H9 (cell line): ENCODE measurements around the gene WASF3. TPM values are rescaled to one million over a fixed set of nuclear protein-coding genes. Genes with fewer than 3 reads are reported as not detected.

Experiments
- DNase-seq: peaks from one replicate; pipeline ENCODE4 v3.0.0-alpha.2; 2017
- H2AFZ ChIP-seq: one replicate; pipeline ENCODE4 v1.6.1; 2013; ENCODE audit warnings: mild to moderate bottlenecking, low read length, control low read depth, moderate library complexity
- H2AK5ac ChIP-seq: 2 replicates; pipeline ENCODE4 v1.6.1; 2013; ENCODE audit warnings: low read length, control low read depth, mixed read lengths; ENCODE audit not compliant: insufficient read length
- H2BK120ac ChIP-seq: one replicate; pipeline ENCODE4 v1.6.1; 2013; ENCODE audit warnings: low read depth, mild to moderate bottlenecking, low read length, control low read depth, inconsistent platforms; ENCODE audit not compliant: poor library complexity, severe bottlenecking
- H2BK12ac ChIP-seq: 2 replicates; pipeline ENCODE4 v1.6.1; 2013; ENCODE audit warnings: low read length, control low read depth, mixed read lengths, low read depth; ENCODE audit not compliant: insufficient read length
- H2BK15ac ChIP-seq: 2 replicates; pipeline ENCODE4 v1.6.1; 2013; ENCODE audit warnings: low read depth, low read length, control low read depth
- H2BK20ac ChIP-seq: one replicate; pipeline ENCODE4 v1.6.1; 2013; ENCODE audit warnings: low read depth, mild to moderate bottlenecking, low read length, control low read depth, inconsistent platforms; ENCODE audit not compliant: poor library complexity, severe bottlenecking
- H2BK5ac ChIP-seq: 2 replicates; pipeline ENCODE4 v1.6.1; 2013; ENCODE audit warnings: low read length, control low read depth, mixed read lengths; ENCODE audit not compliant: insufficient read length
- H3K14ac ChIP-seq: 2 replicates; pipeline ENCODE4 v1.6.1; 2013; ENCODE audit warnings: low read length, control low read depth; ENCODE audit not compliant: insufficient read depth
- H3K18ac ChIP-seq: 2 replicates; pipeline ENCODE4 v1.6.1; 2013; ENCODE audit warnings: low read depth, mild to moderate bottlenecking, mixed read lengths, low read length, control low read depth; ENCODE audit not compliant: insufficient read length
- H3K23ac ChIP-seq: 2 replicates; pipeline ENCODE4 v1.6.1; 2013; ENCODE audit warnings: low read length, control low read depth, mixed read lengths, low read depth; ENCODE audit not compliant: insufficient read length
- H3K23me2 ChIP-seq: 2 replicates; pipeline ENCODE4 v1.6.1; 2013; ENCODE audit warnings: low read depth, mild to moderate bottlenecking, mixed read lengths, low read length, control low read depth; ENCODE audit not compliant: insufficient read length, poor library complexity, severe bottlenecking
- H3K27ac ChIP-seq: 2 replicates; pipeline ENCODE4 v1.5.1; 2013; ENCODE audit warnings: low read length, control low read depth, mixed read lengths, low read depth; ENCODE audit not compliant: insufficient read length
- H3K27me3 ChIP-seq: 2 replicates; pipeline ENCODE4 v1.6.1; 2013; ENCODE audit warnings: low read length, control low read depth, inconsistent platforms; ENCODE audit not compliant: insufficient read depth
- H3K4ac ChIP-seq: 2 replicates; pipeline ENCODE4 v1.6.1; 2013; ENCODE audit warnings: low read depth, mild to moderate bottlenecking, control low read depth, inconsistent platforms, low read length, moderate library complexity
- H3K4me1 ChIP-seq: 2 replicates; pipeline ENCODE4 v1.6.1; 2013; ENCODE audit warnings: low read length, control low read depth, inconsistent platforms; ENCODE audit not compliant: insufficient read depth
- H3K4me2 ChIP-seq: 2 replicates; pipeline ENCODE4 v1.6.1; 2013; ENCODE audit warnings: low read length, control low read depth, mixed read lengths; ENCODE audit not compliant: insufficient read length, insufficient read depth
- H3K56ac ChIP-seq: 2 replicates; pipeline ENCODE4 v1.6.1; 2013; ENCODE audit warnings: low read depth, mild to moderate bottlenecking, mixed read lengths, low read length, control low read depth; ENCODE audit not compliant: insufficient read length
- H3K79me1 ChIP-seq: 2 replicates; pipeline ENCODE4 v1.6.1; 2013; ENCODE audit warnings: low read depth, mild to moderate bottlenecking, moderate library complexity, low read length, control low read depth, inconsistent platforms; ENCODE audit not compliant: insufficient read depth, poor library complexity, severe bottlenecking
- H3K79me2 ChIP-seq: 2 replicates; pipeline ENCODE4 v1.6.1; 2013; ENCODE audit warnings: low read length, control low read depth, inconsistent platforms; ENCODE audit not compliant: insufficient read depth
- H3K9ac ChIP-seq: 2 replicates; pipeline ENCODE4 v1.6.1; 2013; ENCODE audit warnings: low read length, control low read depth, mixed read lengths; ENCODE audit not compliant: insufficient read length; ENCODE audit errors: extremely low read depth
- H3K9me3 ChIP-seq: one replicate; pipeline ENCODE4 v1.6.1; 2013; ENCODE audit warnings: low read depth, low read length, inconsistent platforms; ENCODE audit not compliant: control insufficient read depth
- H3T11ph ChIP-seq: one replicate; pipeline ENCODE4 v1.6.1; 2013; ENCODE audit warnings: mild to moderate bottlenecking, low read length, control low read depth, inconsistent platforms
- H4K20me1 ChIP-seq: one replicate; pipeline ENCODE4 v1.6.1; 2013; ENCODE audit not compliant: control insufficient read depth, insufficient read length, insufficient read depth
- H4K5ac ChIP-seq: 2 replicates; pipeline ENCODE4 v1.6.1; 2013; ENCODE audit warnings: low read depth, mild to moderate bottlenecking, mixed read lengths, low read length, control low read depth; ENCODE audit not compliant: insufficient read length
- H4K8ac ChIP-seq: replicated peaks from 2 replicates; pipeline ENCODE4 v1.6.1; 2013; ENCODE audit warnings: low read length, control low read depth, mixed read lengths, low read depth; ENCODE audit not compliant: insufficient read length
- H4K91ac ChIP-seq: 2 replicates; pipeline ENCODE4 v1.6.1; 2013; ENCODE audit warnings: low read depth, mild to moderate bottlenecking, moderate library complexity, mixed read lengths, low read length, control low read depth; ENCODE audit not compliant: insufficient read length
- H3K27ac Mint-ChIP-seq, 3 experiments: 2 replicates in 2 of 3; 3 replicates in 1 of 3; pipeline ENCODE4 v1.8.0; 2020 to 2021; ENCODE audit warnings: mixed read lengths in 3 of 3, mild to moderate bottlenecking in 1 of 3, moderate library complexity in 1 of 3
- H3K27me3 Mint-ChIP-seq: 2 replicates; pipeline ENCODE4 v1.8.0; 2021; ENCODE audit warnings: low read depth, mild to moderate bottlenecking, moderate library complexity, mixed read lengths
- H3K36me3 Mint-ChIP-seq, 3 experiments: 2 replicates in 2 of 3; 3 replicates in 1 of 3; pipeline ENCODE4 v1.8.0; 2020 to 2021; ENCODE audit warnings: low read depth in 3 of 3, mixed read lengths in 3 of 3; ENCODE audit not compliant: insufficient read depth in 1 of 3
- H3K4me1 Mint-ChIP-seq, 2 experiments: 2 replicates each; pipeline ENCODE4 v1.8.0; 2020; ENCODE audit warnings: mixed read lengths in 2 of 2
- H3K4me3 Mint-ChIP-seq, 2 experiments: 2 replicates in 1 of 2; 3 replicates in 1 of 2; pipeline ENCODE4 v1.8.0; 2020 to 2021; ENCODE audit warnings: mild to moderate bottlenecking in 2 of 2, mixed read lengths in 2 of 2, moderate library complexity in 1 of 2
- H3K9me3 Mint-ChIP-seq, 2 experiments: 2 replicates in 1 of 2; 3 replicates in 1 of 2; pipeline ENCODE4 v1.8.0; 2020; ENCODE audit warnings: mild to moderate bottlenecking in 2 of 2, mixed read lengths in 2 of 2, moderate library complexity in 1 of 2
- WGBS: extraction: QIAGEN DNeasy Blood & Tissue Kit; methylation state at CpG from one replicate; pipeline ENCODE4 v1.1.7; 2013; ENCODE audit warnings: missing lambda C conversion rate, low lambda C conversion rate, mixed read lengths; ENCODE audit not compliant: insufficient read length; ENCODE audit errors: extremely low coverage; 5-methylcytosine and 5-hydroxymethylcytosine counted together
- total RNA-seq: library from RNA; stranded (reverse); gene quantifications from 2 replicates; pipeline ENCODE4 v1.2.1, GENCODE V29; 2021
- TF ChIP-seq, protein P1 (sequence below): fragments of 200-600 bp; sonication (generic); conservative IDR thresholded peaks from 3 replicates; pipeline ENCODE4 v1.8.0; 2021; ENCODE audit warnings: antibody characterized with exemption, mild to moderate bottlenecking

Gene WASF3
- total RNA-seq, 1 experiment from 2014 or later = 22.2 TPM

DNA sequence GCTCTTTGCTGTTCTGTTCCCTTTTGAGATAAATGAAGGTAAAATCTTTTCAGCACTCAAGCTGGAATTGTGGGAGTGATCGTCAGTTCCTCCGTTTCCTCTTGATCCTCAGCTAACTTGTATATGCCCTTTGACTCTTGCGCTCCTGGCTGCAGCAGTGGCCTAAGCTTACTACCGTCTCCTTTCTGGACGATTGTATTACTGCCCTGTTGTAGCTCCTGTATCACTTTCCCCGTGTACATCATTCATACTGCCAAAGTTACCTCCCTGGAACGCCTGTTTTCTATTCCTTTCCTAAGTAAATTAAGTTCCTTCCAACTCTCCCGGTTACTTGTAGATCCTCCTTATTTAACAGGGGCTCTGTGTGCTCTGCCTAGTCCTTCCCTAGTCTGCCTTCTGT, 36.9 kb downstream of the WASF3 start:
- no peaks in the 10 kb centered on the region for H3K4me1 ChIP-seq
- no CpG with 5 or more reads among the region's 8 CpGs for WGBS
- Mint-ChIP-seq H3K9me3 (peaks cover 11% of the 10 kb centered on the region in 2 experiments), H3K4me1 (peaks cover 24% of the 10 kb centered on the region in 2 experiments), H3K4me3 (no peak overlapping the region), H3K27me3 (no peaks in the 10 kb centered on the region), H3K27ac (no peak overlapping the region), H3K36me3 (peaks cover 3 to 11% (median 8%) of the 10 kb centered on the region in 3 experiments; a peak in 5 of 7 replicates)
- no peak overlapping the region for H2BK5ac ChIP-seq
- H2BK120ac ChIP-seq = no peak overlapping the region
- no peak overlapping the region for H3K23ac ChIP-seq
- H3K9me3 ChIP-seq = no peaks in the 10 kb centered on the region
- no peak overlapping the region for H3K14ac ChIP-seq
- no peak overlapping the region for H2BK15ac ChIP-seq
- H2AFZ ChIP-seq = no peak overlapping the region
- TF ChIP-seq, protein P1, sequence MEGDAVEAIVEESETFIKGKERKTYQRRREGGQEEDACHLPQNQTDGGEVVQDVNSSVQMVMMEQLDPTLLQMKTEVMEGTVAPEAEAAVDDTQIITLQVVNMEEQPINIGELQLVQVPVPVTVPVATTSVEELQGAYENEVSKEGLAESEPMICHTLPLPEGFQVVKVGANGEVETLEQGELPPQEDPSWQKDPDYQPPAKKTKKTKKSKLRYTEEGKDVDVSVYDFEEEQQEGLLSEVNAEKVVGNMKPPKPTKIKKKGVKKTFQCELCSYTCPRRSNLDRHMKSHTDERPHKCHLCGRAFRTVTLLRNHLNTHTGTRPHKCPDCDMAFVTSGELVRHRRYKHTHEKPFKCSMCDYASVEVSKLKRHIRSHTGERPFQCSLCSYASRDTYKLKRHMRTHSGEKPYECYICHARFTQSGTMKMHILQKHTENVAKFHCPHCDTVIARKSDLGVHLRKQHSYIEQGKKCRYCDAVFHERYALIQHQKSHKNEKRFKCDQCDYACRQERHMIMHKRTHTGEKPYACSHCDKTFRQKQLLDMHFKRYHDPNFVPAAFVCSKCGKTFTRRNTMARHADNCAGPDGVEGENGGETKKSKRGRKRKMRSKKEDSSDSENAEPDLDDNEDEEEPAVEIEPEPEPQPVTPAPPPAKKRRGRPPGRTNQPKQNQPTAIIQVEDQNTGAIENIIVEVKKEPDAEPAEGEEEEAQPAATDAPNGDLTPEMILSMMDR = no peak
- H4K20me1 ChIP-seq = no peaks in the 10 kb centered on the region
- H3K4ac ChIP-seq = no peak overlapping the region
- H3K56ac ChIP-seq = no peak overlapping the region
- H2AK5ac ChIP-seq = no peak overlapping the region
- H4K8ac ChIP-seq = no peak overlapping the region
- no peak overlapping the region for H3K18ac ChIP-seq
- DNase-seq = no peak
- H3K27ac ChIP-seq = no peak overlapping the region
- no peak overlapping the region for H4K5ac ChIP-seq
- no peaks in the 10 kb centered on the region for H3K27me3 ChIP-seq
- H3K9ac ChIP-seq = no peak overlapping the region
- H2BK12ac ChIP-seq = no peak overlapping the region
- H3K79me1 ChIP-seq = no peaks in the 10 kb centered on the region
- 0 out of 2 replicates have a peak, but pooled peaks cover 1% of the 10 kb centered on the region for H3K79me2 ChIP-seq
- H4K91ac ChIP-seq = no peak overlapping the region
- H2BK20ac ChIP-seq = no peak overlapping the region
- H3T11ph ChIP-seq = no peak overlapping the region
- no peak overlapping the region for H3K4me2 ChIP-seq
- no peaks in the 10 kb centered on the region for H3K23me2 ChIP-seq
